BJ (cell line): ENCODE data around the gene PFDN2. TPM values are rescaled to one million over a fixed set of nuclear protein-coding genes. Genes with fewer than 3 reads are reported as not detected.

Experiments
- CTCF ChIA-PET: fragments of 350-600 bp; formaldehyde crosslinking; extraction: SDS; loops from one replicate; lab custom pipeline; 2021; ENCODE audit warnings: antibody characterized with exemption, inconsistent platforms; lab: Yijun Ruan, JAX
- POLR2A ChIA-PET: fragments of 300-600 bp; sonication (Branson Sonifier 250); formaldehyde crosslinking; extraction: SDS; loops from one replicate; lab custom pipeline; 2021; ENCODE audit warnings: antibody characterized with exemption; lab: Charles Lee
- DNase-seq: peaks from one replicate; pipeline ENCODE4 v3.0.0-alpha.2; 2011; ENCODE audit warnings: low read depth
- H3K27me3 ChIP-seq: 2 replicates; pipeline ENCODE4 v1.6.0; 2011; ENCODE audit warnings: low read length; ENCODE audit not compliant: control insufficient read depth, insufficient read depth
- H3K36me3 ChIP-seq: 2 replicates; pipeline ENCODE4 v1.5.1; 2011; ENCODE audit warnings: low read length; ENCODE audit not compliant: control insufficient read depth, insufficient read depth
- H3K4me3 ChIP-seq: 2 replicates; pipeline ENCODE4 v1.5.1; 2011; ENCODE audit warnings: low read depth, mild to moderate bottlenecking, control low read depth, low read length
- CTCF ChIP-seq: IDR thresholded peaks from 2 replicates; pipeline ENCODE4 v1.5.1; 2011; ENCODE audit warnings: low read depth, mild to moderate bottlenecking, control low read depth, inconsistent platforms, low read length, moderate library complexity; ENCODE audit not compliant: insufficient read depth
- polyA plus RNA-seq: library from polyadenylated mRNA; depleted of rRNA; stranded (reverse); fragments of >200 nt; gene quantifications from 2 replicates; pipeline ENCODE4 v1.2.3, GENCODE V29; 2011

PFDN2 gene
- polyA plus RNA-seq, 1 experiment: 32.9 TPM

GRCh38 chr1:161090617-161091016 lies 27.2 kb downstream of the PFDN2 start:
- Histone ChIP-seq H3K27me3 (no peaks in the 10 kb centered on the region), H3K36me3 (no peaks in the 10 kb centered on the region), H3K4me3 (no peak overlapping the region)
- DNase-seq: no peak
- POLR2A ChIA-PET: interaction anchor here (0.6 kb wide), 1 partner anchor 14 kb away, joined by 3 read pairs; no protein-coding TSS in a partner anchor
- CTCF ChIA-PET: no interaction called here
- no peak for TF ChIP-seq CTCF

GRCh38 chr1:161089938-161090337 lies 27.9 kb downstream of the PFDN2 start:
- DNase-seq: no peak
- no peak overlapping the region for H3K4me3 ChIP-seq
- no peaks in the 10 kb centered on the region for H3K36me3 ChIP-seq
- no peak for TF ChIP-seq CTCF
- ChIA-PET CTCF (interaction anchor here (1.3 kb wide), 1 partner anchor 48 kb away, joined by 3 read pairs; no protein-coding TSS in a partner anchor), POLR2A (no interaction called here)
- no peaks in the 10 kb centered on the region for H3K27me3 ChIP-seq

GRCh38 chr1:161089251-161089924 lies 28.4 kb downstream of the PFDN2 start, which contains the start of gene NECTIN4:
Gene NECTIN4 (minus strand): TSS chr1:161089558. CDS start chr1:161089296, 262 bp downstream.
- POLR2A ChIA-PET: interaction anchor here (0.6 kb wide), 1 partner anchor 46 kb away, joined by 3 read pairs; no protein-coding TSS in a partner anchor
- no peak for DNase-seq
- Histone ChIP-seq H3K27me3 (no peaks in the 10 kb centered on the region), H3K36me3 (no peaks in the 10 kb centered on the region), H3K4me3 (no peak within 1 kb of the TSS)
- TF ChIP-seq CTCF: no peak
- CTCF ChIA-PET: interaction anchor here (0.8 to 7.5 kb wide), 4 partner anchors 7 to 92 kb away, joined by 3 to 80 read pairs (median 4); partner anchors contain the start of genes KLHDC9 and USF1

GRCh38 chr1:161088587-161089110 lies 29.2 kb downstream of the PFDN2 start:
- ChIA-PET CTCF (interaction anchor here (0.8 to 7.5 kb wide), 4 partner anchors 8 to 91 kb away, joined by 3 to 80 read pairs (median 4); partner anchors contain the start of genes KLHDC9 and USF1), POLR2A (no interaction called here)

More at GRCh38 chr1:161088587-161089110, 29.2 kb downstream of the PFDN2 start:
- H3K27me3 ChIP-seq: no peaks in the 10 kb centered on the region
- DNase-seq: no peak
- H3K4me3 ChIP-seq: no peak overlapping the region
- H3K36me3 ChIP-seq: no peaks in the 10 kb centered on the region
- no peak for TF ChIP-seq CTCF
